H9 (cell line): Measurements from ENCODE around the gene DDX53. TPM values are rescaled to one million over a fixed set of nuclear protein-coding genes. Genes with fewer than 3 reads are reported as not detected.

Experiments used
- DNase-seq: peaks from one replicate; pipeline ENCODE4 v3.0.0-alpha.2; 2017
- H2AFZ ChIP-seq: one replicate; pipeline ENCODE4 v1.6.1; 2013; ENCODE audit warnings: mild to moderate bottlenecking, low read length, control low read depth, moderate library complexity
- H2AK5ac ChIP-seq: 2 replicates; pipeline ENCODE4 v1.6.1; 2013; ENCODE audit warnings: low read length, control low read depth, mixed read lengths; ENCODE audit not compliant: insufficient read length
- H2BK120ac ChIP-seq: one replicate; pipeline ENCODE4 v1.6.1; 2013; ENCODE audit warnings: low read depth, mild to moderate bottlenecking, low read length, control low read depth, inconsistent platforms; ENCODE audit not compliant: poor library complexity, severe bottlenecking
- H2BK12ac ChIP-seq: 2 replicates; pipeline ENCODE4 v1.6.1; 2013; ENCODE audit warnings: low read length, control low read depth, mixed read lengths, low read depth; ENCODE audit not compliant: insufficient read length
- H2BK15ac ChIP-seq: 2 replicates; pipeline ENCODE4 v1.6.1; 2013; ENCODE audit warnings: low read depth, low read length, control low read depth
- H2BK20ac ChIP-seq: one replicate; pipeline ENCODE4 v1.6.1; 2013; ENCODE audit warnings: low read depth, mild to moderate bottlenecking, low read length, control low read depth, inconsistent platforms; ENCODE audit not compliant: poor library complexity, severe bottlenecking
- H2BK5ac ChIP-seq: 2 replicates; pipeline ENCODE4 v1.6.1; 2013; ENCODE audit warnings: low read length, control low read depth, mixed read lengths; ENCODE audit not compliant: insufficient read length
- H3K14ac ChIP-seq: 2 replicates; pipeline ENCODE4 v1.6.1; 2013; ENCODE audit warnings: low read length, control low read depth; ENCODE audit not compliant: insufficient read depth
- H3K18ac ChIP-seq: 2 replicates; pipeline ENCODE4 v1.6.1; 2013; ENCODE audit warnings: low read depth, mild to moderate bottlenecking, mixed read lengths, low read length, control low read depth; ENCODE audit not compliant: insufficient read length
- H3K23ac ChIP-seq: 2 replicates; pipeline ENCODE4 v1.6.1; 2013; ENCODE audit warnings: low read length, control low read depth, mixed read lengths, low read depth; ENCODE audit not compliant: insufficient read length
- H3K23me2 ChIP-seq: 2 replicates; pipeline ENCODE4 v1.6.1; 2013; ENCODE audit warnings: low read depth, mild to moderate bottlenecking, mixed read lengths, low read length, control low read depth; ENCODE audit not compliant: insufficient read length, poor library complexity, severe bottlenecking
- H3K27ac ChIP-seq: 2 replicates; pipeline ENCODE4 v1.5.1; 2013; ENCODE audit warnings: low read length, control low read depth, mixed read lengths, low read depth; ENCODE audit not compliant: insufficient read length
- H3K27me3 ChIP-seq: 2 replicates; pipeline ENCODE4 v1.6.1; 2013; ENCODE audit warnings: low read length, control low read depth, inconsistent platforms; ENCODE audit not compliant: insufficient read depth
- H3K4ac ChIP-seq: 2 replicates; pipeline ENCODE4 v1.6.1; 2013; ENCODE audit warnings: low read depth, mild to moderate bottlenecking, control low read depth, inconsistent platforms, low read length, moderate library complexity
- H3K4me1 ChIP-seq: 2 replicates; pipeline ENCODE4 v1.6.1; 2013; ENCODE audit warnings: low read length, control low read depth, inconsistent platforms; ENCODE audit not compliant: insufficient read depth
- H3K4me2 ChIP-seq: 2 replicates; pipeline ENCODE4 v1.6.1; 2013; ENCODE audit warnings: low read length, control low read depth, mixed read lengths; ENCODE audit not compliant: insufficient read length, insufficient read depth
- H3K56ac ChIP-seq: 2 replicates; pipeline ENCODE4 v1.6.1; 2013; ENCODE audit warnings: low read depth, mild to moderate bottlenecking, mixed read lengths, low read length, control low read depth; ENCODE audit not compliant: insufficient read length
- H3K79me1 ChIP-seq: 2 replicates; pipeline ENCODE4 v1.6.1; 2013; ENCODE audit warnings: low read depth, mild to moderate bottlenecking, moderate library complexity, low read length, control low read depth, inconsistent platforms; ENCODE audit not compliant: insufficient read depth, poor library complexity, severe bottlenecking
- H3K79me2 ChIP-seq: 2 replicates; pipeline ENCODE4 v1.6.1; 2013; ENCODE audit warnings: low read length, control low read depth, inconsistent platforms; ENCODE audit not compliant: insufficient read depth
- H3K9ac ChIP-seq: 2 replicates; pipeline ENCODE4 v1.6.1; 2013; ENCODE audit warnings: low read length, control low read depth, mixed read lengths; ENCODE audit not compliant: insufficient read length; ENCODE audit errors: extremely low read depth
- H3K9me3 ChIP-seq: one replicate; pipeline ENCODE4 v1.6.1; 2013; ENCODE audit warnings: low read depth, low read length, inconsistent platforms; ENCODE audit not compliant: control insufficient read depth
- H3T11ph ChIP-seq: one replicate; pipeline ENCODE4 v1.6.1; 2013; ENCODE audit warnings: mild to moderate bottlenecking, low read length, control low read depth, inconsistent platforms
- H4K20me1 ChIP-seq: one replicate; pipeline ENCODE4 v1.6.1; 2013; ENCODE audit not compliant: control insufficient read depth, insufficient read length, insufficient read depth
- H4K5ac ChIP-seq: 2 replicates; pipeline ENCODE4 v1.6.1; 2013; ENCODE audit warnings: low read depth, mild to moderate bottlenecking, mixed read lengths, low read length, control low read depth; ENCODE audit not compliant: insufficient read length
- H4K8ac ChIP-seq: replicated peaks from 2 replicates; pipeline ENCODE4 v1.6.1; 2013; ENCODE audit warnings: low read length, control low read depth, mixed read lengths, low read depth; ENCODE audit not compliant: insufficient read length
- H4K91ac ChIP-seq: 2 replicates; pipeline ENCODE4 v1.6.1; 2013; ENCODE audit warnings: low read depth, mild to moderate bottlenecking, moderate library complexity, mixed read lengths, low read length, control low read depth; ENCODE audit not compliant: insufficient read length
- H3K27ac Mint-ChIP-seq, 3 experiments: 2 replicates in 2 of 3; 3 replicates in 1 of 3; pipeline ENCODE4 v1.8.0; 2020 to 2021; ENCODE audit warnings: mixed read lengths in 3 of 3, mild to moderate bottlenecking in 1 of 3, moderate library complexity in 1 of 3
- H3K27me3 Mint-ChIP-seq: 2 replicates; pipeline ENCODE4 v1.8.0; 2021; ENCODE audit warnings: low read depth, mild to moderate bottlenecking, moderate library complexity, mixed read lengths
- H3K36me3 Mint-ChIP-seq, 3 experiments: 2 replicates in 2 of 3; 3 replicates in 1 of 3; pipeline ENCODE4 v1.8.0; 2020 to 2021; ENCODE audit warnings: low read depth in 3 of 3, mixed read lengths in 3 of 3; ENCODE audit not compliant: insufficient read depth in 1 of 3
- H3K4me1 Mint-ChIP-seq, 2 experiments: 2 replicates each; pipeline ENCODE4 v1.8.0; 2020; ENCODE audit warnings: mixed read lengths in 2 of 2
- H3K4me3 Mint-ChIP-seq, 2 experiments: 2 replicates in 1 of 2; 3 replicates in 1 of 2; pipeline ENCODE4 v1.8.0; 2020 to 2021; ENCODE audit warnings: mild to moderate bottlenecking in 2 of 2, mixed read lengths in 2 of 2, moderate library complexity in 1 of 2
- H3K9me3 Mint-ChIP-seq, 2 experiments: 2 replicates in 1 of 2; 3 replicates in 1 of 2; pipeline ENCODE4 v1.8.0; 2020; ENCODE audit warnings: mild to moderate bottlenecking in 2 of 2, mixed read lengths in 2 of 2, moderate library complexity in 1 of 2
- CTCF ChIP-seq: fragments of 200-600 bp; sonication (generic); conservative IDR thresholded peaks from 3 replicates; pipeline ENCODE4 v1.8.0; 2021; ENCODE audit warnings: antibody characterized with exemption, mild to moderate bottlenecking
- WGBS: extraction: QIAGEN DNeasy Blood & Tissue Kit; methylation state at CpG from one replicate; pipeline ENCODE4 v1.1.7; 2013; ENCODE audit warnings: missing lambda C conversion rate, low lambda C conversion rate, mixed read lengths; ENCODE audit not compliant: insufficient read length; ENCODE audit errors: extremely low coverage; 5-methylcytosine and 5-hydroxymethylcytosine counted together
- total RNA-seq: library from RNA; stranded (reverse); gene quantifications from 2 replicates; pipeline ENCODE4 v1.2.1, GENCODE V29; 2021

Gene DDX53
- total RNA-seq, 1 experiment from 2014 or later = not detected

- no peaks in the 10 kb centered on the region for H3K79me1 ChIP-seq
- H3K23me2 ChIP-seq = no peaks in the 10 kb centered on the region
- no peaks in the 10 kb centered on the region for H4K20me1 ChIP-seq
- H2BK15ac ChIP-seq = no peak overlapping the region
- no peak overlapping the region for H3K9ac ChIP-seq
- no peaks in the 10 kb centered on the region for H3K9me3 ChIP-seq
- no peak overlapping the region for H2BK120ac ChIP-seq
- H3K18ac ChIP-seq = no peak overlapping the region
- no peak overlapping the region for H3K4ac ChIP-seq
- H4K5ac ChIP-seq = no peak overlapping the region
- no peak overlapping the region for H3K14ac ChIP-seq
- H2AK5ac ChIP-seq = no peak overlapping the region
- no peak overlapping the region for H3K56ac ChIP-seq
- no peak overlapping the region for H3K27ac ChIP-seq
- H2BK12ac ChIP-seq = no peak overlapping the region
- no peaks in the 10 kb centered on the region for H3K4me1 ChIP-seq
- H4K91ac ChIP-seq = no peak overlapping the region
- no peak for DNase-seq
- H3K79me2 ChIP-seq = no peaks in the 10 kb centered on the region
- no peak overlapping the region for H3K4me2 ChIP-seq
- H3K27me3 ChIP-seq = no peaks in the 10 kb centered on the region
- no peak overlapping the region for H2BK20ac ChIP-seq
- TF ChIP-seq CTCF = no peak
- no peak overlapping the region for H3K4me3 Mint-ChIP-seq
- H3T11ph ChIP-seq = no peak overlapping the region
- peaks cover 6 to 36% of the 10 kb centered on the region in 2 experiments for H3K9me3 Mint-ChIP-seq
- H3K36me3 Mint-ChIP-seq = peaks cover 0 to 6% (median 0%) of the 10 kb centered on the region in 3 experiments; a peak in 1 of 7 replicates
- H3K27me3 Mint-ChIP-seq = no peaks in the 10 kb centered on the region
- no CpG with 5 or more reads among the region's 4 CpGs for WGBS
- H4K8ac ChIP-seq = no peak overlapping the region
- H2BK5ac ChIP-seq = no peak overlapping the region
- no peak overlapping the region for H3K27ac Mint-ChIP-seq
- no peak overlapping the region for H2AFZ ChIP-seq
- H3K23ac ChIP-seq = no peak overlapping the region
- H3K4me1 Mint-ChIP-seq = peaks cover 0 to 2% of the 10 kb centered on the region in 2 experiments; a peak in 1 of 4 replicates
Measured at GRCh38 chrX:22974616-22975015, 25.1 kb upstream of the DDX53 start.
